HT1080 (cell line): ENCODE measurements around the gene TTLL5. TPM values are rescaled to one million over a fixed set of nuclear protein-coding genes. Genes with fewer than 3 reads are reported as not detected.
"Not testable (repeated sequence)": the region's sequence is repeated elsewhere in the genome, so short reads cannot be mapped to it uniquely, and the experiment has no call there.

Experiments used
- DNase-seq: peaks from one replicate; pipeline ENCODE4 v3.0.0-alpha.2; 2015; ENCODE audit warnings: low read depth
- total RNA-seq: library from RNA; depleted of rRNA; stranded (reverse); fragments of >200 nt; shearing (Covaris generic); gene quantifications from 2 replicates; pipeline ENCODE4 v1.2.3, GENCODE V29; 2014

Gene TTLL5
- total RNA-seq, 1 experiment from 2014 or later = 33.2 TPM

DNA sequence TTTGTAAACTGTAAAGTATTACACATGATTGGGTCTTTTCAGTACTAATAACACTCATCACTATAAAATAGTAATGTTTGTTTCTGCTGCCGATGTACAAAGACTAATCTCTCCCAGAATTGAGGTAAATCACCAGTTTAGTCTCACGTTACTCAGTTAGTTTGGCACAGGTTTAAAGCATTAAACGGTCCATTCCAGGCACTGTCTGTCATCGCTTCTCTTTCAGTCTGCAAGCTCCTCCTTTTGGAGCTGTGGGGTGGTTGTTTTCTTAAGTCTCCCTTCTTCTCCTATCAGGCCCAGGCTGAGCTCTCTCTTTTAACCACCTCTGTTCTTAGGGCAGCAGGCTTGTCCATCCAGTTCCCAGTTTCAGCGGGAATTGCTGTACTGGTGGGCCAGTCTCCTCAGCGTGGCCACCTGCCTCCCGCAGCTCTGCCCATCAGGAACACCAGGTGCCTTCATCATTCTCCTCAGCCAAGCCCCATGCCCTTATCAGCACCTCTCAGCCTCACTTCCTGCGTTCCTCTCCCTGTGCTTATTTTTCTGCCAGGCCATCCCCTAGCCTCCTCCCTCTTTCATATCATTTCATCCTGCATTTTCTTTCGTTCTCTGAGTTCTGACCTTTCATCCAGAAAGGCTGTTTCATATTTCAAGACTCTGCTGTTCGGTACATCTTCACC lies 171.7 kb downstream of the TTLL5 start:
- DNase-seq = no peak

DNA sequence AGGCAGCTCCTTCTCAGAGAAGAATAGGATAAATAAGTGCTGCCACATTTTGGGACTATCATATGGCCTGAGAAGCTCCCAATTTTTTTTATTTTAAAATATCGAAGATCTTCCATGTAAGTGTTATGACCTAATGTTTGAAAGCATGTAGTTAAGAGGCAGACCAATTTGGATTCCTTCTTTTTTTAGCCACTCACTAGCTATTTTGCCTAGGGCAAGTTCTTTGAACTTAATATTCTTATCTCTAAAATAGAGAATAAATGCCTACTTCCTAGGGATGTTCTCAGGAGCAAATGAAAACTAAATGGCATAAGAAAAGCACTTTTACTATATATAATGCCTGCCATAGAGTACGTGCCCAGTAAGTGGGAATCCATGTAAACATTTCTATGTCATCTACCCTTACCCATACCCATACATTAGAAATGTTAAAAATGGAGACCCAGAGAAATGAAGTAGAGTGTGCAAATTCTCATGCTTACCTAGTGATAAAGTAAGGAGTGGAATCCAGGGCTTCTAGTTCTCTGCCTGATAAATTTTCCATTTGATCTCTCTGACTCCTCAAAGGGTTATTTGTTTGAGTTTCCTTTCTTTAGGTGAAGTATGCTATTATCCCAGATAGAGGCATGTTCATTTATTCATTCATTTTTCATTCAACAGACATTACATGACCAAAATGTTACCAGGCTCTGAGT lies 172.4 kb downstream of the TTLL5 start:
- DNase-seq = no peak

DNA sequence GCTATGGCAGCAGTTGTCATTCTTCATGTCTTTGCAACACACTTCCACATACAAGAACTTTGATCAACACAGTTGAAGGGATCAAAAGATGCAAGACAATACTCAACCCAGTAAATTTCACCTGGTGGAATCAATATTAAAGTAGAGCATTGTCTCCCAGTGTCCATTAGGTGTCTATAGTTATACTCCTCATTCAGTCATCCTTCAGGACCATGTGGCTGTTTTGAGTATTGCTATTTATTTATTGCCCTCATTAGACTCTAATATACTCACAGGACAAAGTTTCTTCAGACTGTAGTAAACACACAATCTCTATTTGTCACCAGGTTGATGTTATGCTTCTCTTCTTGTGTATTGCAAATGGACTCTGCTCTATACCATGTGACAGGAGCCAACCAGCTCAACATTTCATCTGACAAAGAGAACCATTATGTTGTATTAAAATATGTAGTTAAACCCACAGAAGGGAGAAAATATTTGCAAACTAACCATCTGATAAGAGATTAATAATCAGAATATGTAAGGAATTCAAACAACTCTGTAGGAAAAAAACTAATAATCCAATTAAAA lies 174.2 kb downstream of the TTLL5 start:
- no peak for DNase-seq

DNA sequence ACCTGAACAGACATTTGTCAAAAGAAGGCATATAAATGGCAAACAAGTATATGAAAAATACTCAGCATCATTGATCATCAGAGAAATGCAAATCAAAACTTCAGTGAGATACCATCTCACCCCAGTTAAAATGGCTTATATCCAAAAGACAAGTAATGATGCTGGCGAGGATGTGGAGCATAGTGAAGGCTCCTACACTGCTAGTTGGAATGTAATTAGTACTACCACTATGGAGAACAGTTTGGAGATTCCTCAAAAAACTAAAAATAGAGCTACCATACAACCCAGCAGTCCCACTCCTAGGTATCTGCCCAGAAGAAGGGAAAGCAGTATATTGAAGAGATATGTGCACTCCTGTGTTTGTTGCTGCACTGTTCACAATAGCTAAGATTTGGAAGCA lies 174.7 kb downstream of the TTLL5 start:
- no peak for DNase-seq

DNA sequence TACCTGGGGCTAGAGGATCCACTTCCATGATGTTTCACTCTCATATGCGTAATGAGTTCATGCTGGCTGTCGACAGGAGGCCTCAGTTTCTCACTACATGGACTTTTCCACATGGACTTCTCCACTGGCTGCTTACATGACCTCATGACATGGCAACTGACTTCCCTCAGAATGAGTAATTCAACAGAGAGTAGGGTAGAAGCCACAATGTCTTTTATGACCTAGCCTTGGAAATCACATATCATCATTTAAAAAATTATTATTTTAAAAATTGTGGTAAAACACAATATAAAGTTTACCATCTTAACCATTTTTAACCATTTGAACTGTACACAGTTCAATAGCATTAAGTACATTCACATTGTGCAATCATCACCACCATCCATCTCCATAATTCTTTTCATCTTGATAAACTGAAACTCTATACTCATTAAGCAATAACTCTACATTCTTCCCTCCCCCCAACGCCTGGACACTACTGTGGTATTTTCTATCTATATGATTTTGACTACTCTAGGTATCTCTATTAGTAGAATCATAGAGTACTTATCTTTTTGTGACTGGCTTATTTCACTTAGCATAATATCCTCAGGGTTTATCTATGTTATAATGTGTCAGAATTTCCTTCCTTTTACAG lies 176.2 kb downstream of the TTLL5 start:
- DNase-seq = no peak

DNA sequence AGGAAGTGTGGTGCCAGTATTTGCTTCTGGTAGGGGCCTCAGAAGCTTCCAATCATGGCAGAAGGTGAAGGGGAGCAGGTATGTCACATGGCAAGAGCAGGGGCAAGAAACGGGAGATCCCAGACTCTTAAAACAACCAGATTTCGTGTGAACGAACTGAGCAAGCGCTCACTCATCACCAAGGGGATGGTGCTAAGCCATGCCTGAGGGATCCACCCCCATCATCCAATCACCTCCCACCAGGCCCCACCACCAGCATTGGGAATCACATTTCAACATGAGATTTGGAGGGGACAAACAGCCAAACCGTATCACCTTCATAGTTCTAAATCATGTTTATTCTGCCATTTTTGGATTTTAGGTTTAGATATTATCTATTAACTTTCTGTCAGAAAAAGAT lies 179.9 kb downstream of the TTLL5 start:
- DNase-seq = no peak

DNA sequence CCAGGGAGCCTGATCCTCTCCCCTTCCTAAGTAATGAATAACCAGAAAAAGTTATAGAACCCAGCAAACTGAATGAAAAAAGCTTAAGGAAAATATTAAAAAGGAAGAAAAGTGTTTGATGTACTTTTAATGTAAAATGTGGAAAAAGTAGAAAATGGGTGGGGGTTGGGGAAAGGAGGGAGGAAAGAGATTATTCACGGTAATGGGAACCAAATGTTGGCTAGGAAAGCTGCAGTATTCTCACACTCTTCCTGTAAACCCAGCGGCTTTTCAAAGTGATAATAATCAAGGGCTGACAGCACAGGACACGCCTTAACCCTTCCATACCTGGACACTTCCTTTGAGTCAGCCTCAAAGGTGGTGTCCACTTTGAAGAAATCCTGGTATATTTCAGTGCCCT lies 181.5 kb downstream of the TTLL5 start:
- DNase-seq = no peak

DNA sequence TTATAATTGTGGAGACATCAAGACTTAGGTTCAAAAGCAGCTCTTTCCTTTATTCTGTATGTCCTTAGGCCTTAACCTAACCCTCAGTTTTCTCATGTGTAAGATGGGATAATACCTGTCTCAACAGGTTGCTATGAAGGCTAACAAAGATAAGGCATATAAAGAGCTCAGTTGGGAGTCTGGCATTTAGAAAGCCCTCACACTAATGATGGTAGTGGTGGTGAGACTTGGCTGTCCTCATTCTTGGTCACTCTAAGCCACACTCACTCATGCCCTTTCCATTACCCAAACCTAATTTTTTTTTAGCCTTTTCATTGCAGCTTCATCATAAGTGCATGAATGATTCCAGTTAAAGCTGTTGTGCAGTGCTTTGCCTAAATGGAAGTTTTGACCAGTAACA lies 183.4 kb downstream of the TTLL5 start:
- DNase-seq = no peak

DNA sequence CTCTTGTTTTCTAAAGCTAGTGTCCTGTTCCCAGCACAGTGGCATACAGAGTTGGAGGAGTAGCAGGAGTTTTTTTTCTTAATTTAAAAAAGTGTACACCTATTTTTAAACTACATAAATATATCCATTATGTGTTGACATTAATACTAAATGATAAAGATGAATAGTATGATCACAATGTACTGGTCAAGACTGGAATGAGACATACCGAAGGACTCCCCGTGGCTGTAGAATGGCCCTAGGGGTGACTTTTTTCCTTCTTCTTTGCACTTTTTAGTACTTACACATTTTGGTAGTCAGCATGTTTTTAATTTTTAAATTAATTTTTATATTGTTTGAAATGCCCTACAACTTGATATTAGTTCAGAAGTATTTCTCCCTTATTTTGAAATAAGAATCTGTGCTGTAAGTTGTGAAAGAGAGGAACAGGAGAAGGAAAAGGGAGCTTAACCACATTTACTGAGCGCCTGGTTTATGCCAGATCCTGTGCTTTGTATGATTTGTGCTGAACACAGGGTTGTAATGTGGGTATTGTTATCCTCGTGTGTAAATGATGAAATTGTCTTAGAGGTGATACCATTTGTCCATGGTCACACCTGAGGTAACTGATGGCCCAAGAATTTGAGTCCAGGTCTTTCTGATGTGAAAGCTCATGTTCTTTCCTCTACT lies 184.2 kb downstream of the TTLL5 start:
- DNase-seq = no peak

DNA sequence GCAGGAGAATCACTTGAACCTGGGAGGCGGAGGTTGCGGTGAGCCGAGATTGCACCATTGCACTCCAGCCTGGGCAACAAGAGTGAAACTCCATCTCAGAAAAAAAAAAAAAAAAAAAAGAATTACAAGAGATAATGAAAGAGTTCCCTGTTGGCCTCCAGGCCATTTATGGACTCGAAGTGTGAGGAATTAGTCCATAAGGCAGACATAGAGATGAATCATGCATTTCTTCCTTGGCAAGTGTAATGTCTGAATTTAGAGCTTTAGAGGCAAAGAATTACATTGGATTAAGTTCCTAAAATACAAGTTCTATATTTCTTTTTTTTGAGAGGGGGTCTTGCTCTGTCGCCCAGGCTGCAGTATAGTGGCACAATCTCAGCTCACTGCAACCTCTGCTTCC lies 185.6 kb downstream of the TTLL5 start:
- not testable (repeated sequence) for DNase-seq

DNA sequence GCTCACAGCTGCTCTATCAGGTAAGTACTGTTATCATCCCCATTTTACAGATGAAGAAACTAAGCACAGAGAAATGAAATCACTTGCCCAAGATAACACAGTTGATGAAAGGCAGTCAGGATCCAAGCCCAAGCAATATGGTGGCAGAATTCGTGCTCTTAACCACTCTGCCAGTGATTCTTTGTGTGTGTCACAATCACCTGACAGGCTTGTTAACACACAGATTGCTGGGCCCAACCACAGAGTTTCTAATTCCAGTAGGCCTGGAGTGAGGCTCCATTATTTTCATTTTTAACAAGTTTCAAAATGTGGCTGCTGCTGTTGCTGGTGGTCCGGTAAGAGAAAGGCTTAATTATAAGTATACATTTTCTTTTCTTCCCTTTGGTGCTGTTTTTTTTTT lies 186.5 kb downstream of the TTLL5 start:
- no peak for DNase-seq

DNA sequence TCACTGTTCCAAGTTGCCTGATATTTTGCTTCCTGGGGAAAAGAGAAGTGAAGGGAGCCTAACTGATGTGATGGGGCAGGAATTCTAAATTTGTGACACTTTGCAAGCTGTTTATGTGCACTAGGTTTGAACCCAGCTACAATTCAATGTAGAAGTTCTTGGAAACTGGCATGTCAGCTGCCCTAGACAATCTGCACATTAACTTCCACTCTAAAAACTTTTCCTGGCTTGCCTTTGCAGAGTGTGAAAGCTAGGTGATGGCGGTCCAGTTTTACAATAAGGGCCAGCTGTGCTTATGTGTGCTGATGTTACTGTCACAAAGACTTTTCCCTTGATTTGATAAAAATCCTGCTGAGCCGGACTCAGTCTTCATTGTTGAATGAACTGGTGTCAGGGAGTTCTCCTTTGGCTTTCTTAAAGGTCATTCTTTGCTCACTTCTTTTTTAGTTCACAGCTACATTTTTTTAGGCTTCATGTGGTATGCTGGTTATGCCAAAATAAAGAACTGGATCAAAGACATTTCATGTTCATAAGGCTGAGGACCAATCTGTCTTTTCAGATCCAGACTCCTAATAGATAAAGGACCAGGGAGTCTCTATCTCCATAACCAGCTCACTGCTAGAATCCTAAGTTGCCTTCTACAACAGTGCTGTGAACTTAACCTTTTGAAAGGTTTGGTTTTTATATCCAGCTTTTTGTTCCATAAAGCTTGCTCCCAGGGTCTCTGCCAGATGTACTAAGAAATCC lies 187.3 kb downstream of the TTLL5 start:
- no peak for DNase-seq

DNA sequence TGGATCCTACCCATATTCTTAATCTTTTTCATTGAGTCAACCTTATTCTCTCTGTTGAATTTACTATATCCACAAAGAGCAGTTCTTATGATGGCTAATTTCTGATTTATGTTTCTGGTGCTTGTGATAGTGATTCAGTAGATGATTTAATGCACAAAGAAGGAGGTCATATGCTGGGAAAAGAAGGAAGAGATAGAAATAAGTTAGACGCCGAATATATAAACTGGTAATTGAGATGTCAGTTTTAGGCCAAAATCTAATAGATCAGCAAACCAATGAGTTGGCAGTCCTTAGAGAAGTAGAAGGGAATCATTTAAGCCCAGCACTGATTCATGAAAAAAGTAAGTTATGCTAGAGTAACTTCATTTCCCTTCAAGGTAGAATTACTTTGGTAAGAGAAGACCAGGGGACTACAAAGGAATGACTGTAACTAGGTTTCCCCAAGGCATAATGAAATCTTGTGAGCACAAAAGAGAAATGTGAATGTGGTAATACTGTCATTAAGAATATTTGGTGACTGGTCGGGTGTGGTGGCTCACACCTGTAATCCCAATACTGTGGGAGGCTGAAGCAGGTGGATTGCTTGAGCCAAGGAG lies 188.4 kb downstream of the TTLL5 start:
- no peak for DNase-seq

DNA sequence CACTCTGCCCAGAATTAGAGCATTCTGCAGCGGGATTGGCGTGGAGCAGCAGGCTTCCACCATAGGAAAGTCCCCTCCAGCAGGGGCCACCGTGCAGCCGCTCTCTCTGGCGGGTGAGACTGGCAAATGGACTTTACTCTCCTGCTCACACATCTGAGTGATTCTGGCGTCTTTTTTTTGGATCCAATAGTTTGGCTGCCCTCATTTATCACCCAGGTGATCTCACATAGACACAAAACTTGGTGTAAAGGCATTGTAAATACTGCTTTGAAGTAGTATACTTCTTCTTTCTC lies 190.5 kb downstream of the TTLL5 start:
- no peak for DNase-seq

DNA sequence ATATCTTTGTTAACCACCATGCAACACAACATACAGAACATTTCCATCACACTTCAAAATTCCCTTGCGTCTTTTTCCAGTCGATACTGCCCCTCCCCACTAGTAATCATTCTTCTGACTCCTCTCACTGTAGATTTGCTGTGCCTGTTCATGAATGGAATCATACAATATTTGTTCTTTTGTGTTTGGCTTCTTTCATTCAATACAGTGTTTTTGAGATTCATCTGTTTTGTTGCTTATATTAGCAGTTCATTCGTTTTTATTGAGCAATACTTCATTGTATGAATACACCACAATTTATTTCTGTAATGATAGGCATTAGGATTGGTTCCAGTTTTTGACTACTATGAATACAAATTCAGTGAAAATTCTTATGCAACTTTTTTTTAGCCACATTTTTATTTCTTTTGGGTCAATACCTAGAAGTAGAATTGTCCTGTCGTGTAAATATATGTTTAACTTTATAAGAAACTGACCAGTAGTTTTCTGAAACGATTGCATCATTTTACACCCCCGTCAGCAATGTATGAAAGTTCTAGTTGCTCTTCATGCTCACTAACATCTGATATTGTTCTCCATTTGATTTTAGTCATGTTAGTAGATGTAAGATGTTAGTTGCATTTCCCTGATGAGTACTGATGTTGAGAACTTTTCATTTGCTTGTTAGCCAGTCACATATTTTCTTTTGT lies 193.2 kb downstream of the TTLL5 start:
- no peak for DNase-seq

DNA sequence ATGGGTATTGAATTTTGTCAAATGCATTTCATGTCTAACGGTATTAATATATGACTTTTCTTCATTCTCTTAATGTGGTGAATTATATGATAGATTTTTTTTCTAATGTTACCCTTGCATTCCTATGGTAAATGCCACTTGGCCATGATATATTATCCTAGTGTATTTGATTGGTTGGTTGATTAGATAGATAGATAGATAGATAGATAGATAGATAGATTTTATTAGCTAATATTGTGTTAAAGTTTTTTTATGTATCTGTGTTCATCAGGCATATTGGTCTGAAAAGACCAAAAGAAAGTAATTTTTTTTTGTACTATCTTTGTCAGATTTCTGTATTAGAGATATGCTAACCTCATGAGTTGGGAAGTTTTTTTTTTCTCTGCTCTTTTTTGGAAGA lies 196.2 kb downstream of the TTLL5 start:
- no peak for DNase-seq

DNA sequence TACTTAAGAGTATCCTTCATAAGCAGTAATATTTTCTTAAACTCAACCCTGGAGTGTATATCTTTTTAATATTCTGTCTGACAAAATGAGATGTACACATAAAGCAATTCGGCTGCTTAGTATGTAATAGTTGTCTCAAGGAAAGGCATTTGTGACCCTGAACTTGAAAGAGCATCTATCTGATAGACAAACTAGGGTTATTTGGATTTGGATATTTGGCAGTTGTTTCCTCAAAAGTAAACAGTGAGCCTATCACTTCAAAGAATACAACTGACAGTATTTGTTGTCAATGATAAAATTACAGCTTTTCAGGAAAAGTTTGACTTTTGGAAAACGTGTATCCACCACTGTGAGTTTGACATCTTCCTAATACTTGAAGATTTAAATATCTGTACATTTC lies 197.3 kb downstream of the TTLL5 start:
- DNase-seq = no peak

DNA sequence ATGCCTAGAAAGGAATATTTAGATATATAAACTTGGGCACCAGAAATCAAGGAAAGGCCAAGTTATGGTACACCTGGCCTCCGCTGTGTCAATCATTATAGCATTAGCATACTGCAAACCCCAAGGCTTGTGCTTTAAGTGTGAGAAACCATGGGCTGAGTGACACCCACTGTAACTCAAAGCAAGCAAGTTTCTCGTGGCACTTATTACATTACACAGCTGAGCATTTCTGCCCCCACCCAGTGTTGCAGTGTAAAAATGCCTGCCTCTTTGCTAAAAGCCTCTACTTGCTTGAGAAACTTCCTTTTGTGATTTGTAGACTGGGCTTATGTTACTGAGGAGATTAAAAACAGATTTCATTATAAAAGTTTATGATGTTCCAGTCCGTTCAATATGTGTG lies 198.7 kb downstream of the TTLL5 start:
- DNase-seq = no peak

DNA sequence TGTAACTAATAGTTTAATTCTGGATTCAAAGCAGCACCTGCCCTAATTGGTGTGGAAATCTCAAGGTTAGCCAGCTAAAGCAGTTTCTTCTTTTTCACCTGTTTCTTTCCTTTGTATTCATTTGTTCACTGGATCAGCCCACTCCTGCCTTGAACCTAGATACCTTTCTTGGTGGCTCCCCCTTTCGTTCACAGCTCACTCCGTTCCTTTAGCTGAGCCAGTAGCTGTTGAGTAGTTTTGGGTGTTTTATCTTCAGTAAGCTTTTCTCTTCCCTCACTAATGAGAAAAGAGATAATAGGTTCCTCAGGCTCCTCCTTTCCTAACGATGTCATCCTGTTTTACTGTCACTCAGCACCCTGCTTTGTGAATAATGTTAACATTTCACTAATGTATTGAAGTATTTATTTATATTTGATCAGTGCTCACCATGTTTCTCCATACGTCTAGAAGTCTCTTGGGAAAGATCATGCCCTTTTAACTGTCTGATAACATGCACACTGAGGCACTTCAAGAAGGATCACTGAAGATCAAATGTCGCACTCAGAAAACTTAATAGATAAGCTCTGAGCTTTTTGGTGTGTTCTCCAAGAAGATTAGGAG lies 199.6 kb downstream of the TTLL5 start:
- no peak for DNase-seq

DNA sequence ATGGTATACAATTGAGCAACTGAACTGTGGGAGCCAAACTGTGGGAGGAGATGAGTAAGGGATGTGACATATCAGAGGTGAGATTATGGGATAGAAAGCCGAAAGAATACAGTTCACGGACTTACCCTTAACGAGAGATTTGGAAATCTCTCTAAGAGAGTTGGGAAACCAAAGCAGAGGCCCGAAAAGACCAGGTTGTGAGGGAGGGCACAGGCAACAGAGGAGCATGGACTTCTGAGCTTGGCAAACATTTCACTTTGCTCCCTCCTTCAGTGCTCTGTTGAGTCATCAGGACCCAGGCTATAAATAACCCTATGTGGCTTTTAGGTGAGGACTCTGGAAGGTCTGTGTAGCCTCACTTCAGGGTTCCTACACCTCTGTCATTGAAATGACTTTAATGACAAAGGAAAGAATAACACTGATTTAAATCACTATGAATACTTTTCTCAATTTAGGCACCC lies 200.1 kb downstream of the TTLL5 start:
- peak; percentile 74 for DNase-seq
